H9 (cell line): ENCODE data around the gene CDS2. TPM values are rescaled to one million over a fixed set of nuclear protein-coding genes. Genes with fewer than 3 reads are reported as not detected.

ENCODE experiments used
- DNase-seq: peaks from one replicate; pipeline ENCODE4 v3.0.0-alpha.2; 2017
- H2AFZ ChIP-seq: one replicate; pipeline ENCODE4 v1.6.1; 2013; ENCODE audit warnings: mild to moderate bottlenecking, low read length, control low read depth, moderate library complexity
- H2AK5ac ChIP-seq: 2 replicates; pipeline ENCODE4 v1.6.1; 2013; ENCODE audit warnings: low read length, control low read depth, mixed read lengths; ENCODE audit not compliant: insufficient read length
- H2BK120ac ChIP-seq: one replicate; pipeline ENCODE4 v1.6.1; 2013; ENCODE audit warnings: low read depth, mild to moderate bottlenecking, low read length, control low read depth, inconsistent platforms; ENCODE audit not compliant: poor library complexity, severe bottlenecking
- H2BK12ac ChIP-seq: 2 replicates; pipeline ENCODE4 v1.6.1; 2013; ENCODE audit warnings: low read length, control low read depth, mixed read lengths, low read depth; ENCODE audit not compliant: insufficient read length
- H2BK15ac ChIP-seq: 2 replicates; pipeline ENCODE4 v1.6.1; 2013; ENCODE audit warnings: low read depth, low read length, control low read depth
- H2BK20ac ChIP-seq: one replicate; pipeline ENCODE4 v1.6.1; 2013; ENCODE audit warnings: low read depth, mild to moderate bottlenecking, low read length, control low read depth, inconsistent platforms; ENCODE audit not compliant: poor library complexity, severe bottlenecking
- H2BK5ac ChIP-seq: 2 replicates; pipeline ENCODE4 v1.6.1; 2013; ENCODE audit warnings: low read length, control low read depth, mixed read lengths; ENCODE audit not compliant: insufficient read length
- H3K14ac ChIP-seq: 2 replicates; pipeline ENCODE4 v1.6.1; 2013; ENCODE audit warnings: low read length, control low read depth; ENCODE audit not compliant: insufficient read depth
- H3K18ac ChIP-seq: 2 replicates; pipeline ENCODE4 v1.6.1; 2013; ENCODE audit warnings: low read depth, mild to moderate bottlenecking, mixed read lengths, low read length, control low read depth; ENCODE audit not compliant: insufficient read length
- H3K23ac ChIP-seq: 2 replicates; pipeline ENCODE4 v1.6.1; 2013; ENCODE audit warnings: low read length, control low read depth, mixed read lengths, low read depth; ENCODE audit not compliant: insufficient read length
- H3K23me2 ChIP-seq: 2 replicates; pipeline ENCODE4 v1.6.1; 2013; ENCODE audit warnings: low read depth, mild to moderate bottlenecking, mixed read lengths, low read length, control low read depth; ENCODE audit not compliant: insufficient read length, poor library complexity, severe bottlenecking
- H3K27ac ChIP-seq: 2 replicates; pipeline ENCODE4 v1.5.1; 2013; ENCODE audit warnings: low read length, control low read depth, mixed read lengths, low read depth; ENCODE audit not compliant: insufficient read length
- H3K27me3 ChIP-seq: 2 replicates; pipeline ENCODE4 v1.6.1; 2013; ENCODE audit warnings: low read length, control low read depth, inconsistent platforms; ENCODE audit not compliant: insufficient read depth
- H3K4ac ChIP-seq: 2 replicates; pipeline ENCODE4 v1.6.1; 2013; ENCODE audit warnings: low read depth, mild to moderate bottlenecking, control low read depth, inconsistent platforms, low read length, moderate library complexity
- H3K4me1 ChIP-seq: 2 replicates; pipeline ENCODE4 v1.6.1; 2013; ENCODE audit warnings: low read length, control low read depth, inconsistent platforms; ENCODE audit not compliant: insufficient read depth
- H3K4me2 ChIP-seq: 2 replicates; pipeline ENCODE4 v1.6.1; 2013; ENCODE audit warnings: low read length, control low read depth, mixed read lengths; ENCODE audit not compliant: insufficient read length, insufficient read depth
- H3K56ac ChIP-seq: 2 replicates; pipeline ENCODE4 v1.6.1; 2013; ENCODE audit warnings: low read depth, mild to moderate bottlenecking, mixed read lengths, low read length, control low read depth; ENCODE audit not compliant: insufficient read length
- H3K79me1 ChIP-seq: 2 replicates; pipeline ENCODE4 v1.6.1; 2013; ENCODE audit warnings: low read depth, mild to moderate bottlenecking, moderate library complexity, low read length, control low read depth, inconsistent platforms; ENCODE audit not compliant: insufficient read depth, poor library complexity, severe bottlenecking
- H3K79me2 ChIP-seq: 2 replicates; pipeline ENCODE4 v1.6.1; 2013; ENCODE audit warnings: low read length, control low read depth, inconsistent platforms; ENCODE audit not compliant: insufficient read depth
- H3K9ac ChIP-seq: 2 replicates; pipeline ENCODE4 v1.6.1; 2013; ENCODE audit warnings: low read length, control low read depth, mixed read lengths; ENCODE audit not compliant: insufficient read length; ENCODE audit errors: extremely low read depth
- H3K9me3 ChIP-seq: one replicate; pipeline ENCODE4 v1.6.1; 2013; ENCODE audit warnings: low read depth, low read length, inconsistent platforms; ENCODE audit not compliant: control insufficient read depth
- H3T11ph ChIP-seq: one replicate; pipeline ENCODE4 v1.6.1; 2013; ENCODE audit warnings: mild to moderate bottlenecking, low read length, control low read depth, inconsistent platforms
- H4K20me1 ChIP-seq: one replicate; pipeline ENCODE4 v1.6.1; 2013; ENCODE audit not compliant: control insufficient read depth, insufficient read length, insufficient read depth
- H4K5ac ChIP-seq: 2 replicates; pipeline ENCODE4 v1.6.1; 2013; ENCODE audit warnings: low read depth, mild to moderate bottlenecking, mixed read lengths, low read length, control low read depth; ENCODE audit not compliant: insufficient read length
- H4K8ac ChIP-seq: replicated peaks from 2 replicates; pipeline ENCODE4 v1.6.1; 2013; ENCODE audit warnings: low read length, control low read depth, mixed read lengths, low read depth; ENCODE audit not compliant: insufficient read length
- H4K91ac ChIP-seq: 2 replicates; pipeline ENCODE4 v1.6.1; 2013; ENCODE audit warnings: low read depth, mild to moderate bottlenecking, moderate library complexity, mixed read lengths, low read length, control low read depth; ENCODE audit not compliant: insufficient read length
- H3K27ac Mint-ChIP-seq, 3 experiments: 2 replicates in 2 of 3; 3 replicates in 1 of 3; pipeline ENCODE4 v1.8.0; 2020 to 2021; ENCODE audit warnings: mixed read lengths in 3 of 3, mild to moderate bottlenecking in 1 of 3, moderate library complexity in 1 of 3
- H3K27me3 Mint-ChIP-seq: 2 replicates; pipeline ENCODE4 v1.8.0; 2021; ENCODE audit warnings: low read depth, mild to moderate bottlenecking, moderate library complexity, mixed read lengths
- H3K36me3 Mint-ChIP-seq, 3 experiments: 2 replicates in 2 of 3; 3 replicates in 1 of 3; pipeline ENCODE4 v1.8.0; 2020 to 2021; ENCODE audit warnings: low read depth in 3 of 3, mixed read lengths in 3 of 3; ENCODE audit not compliant: insufficient read depth in 1 of 3
- H3K4me1 Mint-ChIP-seq, 2 experiments: 2 replicates each; pipeline ENCODE4 v1.8.0; 2020; ENCODE audit warnings: mixed read lengths in 2 of 2
- H3K4me3 Mint-ChIP-seq, 2 experiments: 2 replicates in 1 of 2; 3 replicates in 1 of 2; pipeline ENCODE4 v1.8.0; 2020 to 2021; ENCODE audit warnings: mild to moderate bottlenecking in 2 of 2, mixed read lengths in 2 of 2, moderate library complexity in 1 of 2
- H3K9me3 Mint-ChIP-seq, 2 experiments: 2 replicates in 1 of 2; 3 replicates in 1 of 2; pipeline ENCODE4 v1.8.0; 2020; ENCODE audit warnings: mild to moderate bottlenecking in 2 of 2, mixed read lengths in 2 of 2, moderate library complexity in 1 of 2
- WGBS: extraction: QIAGEN DNeasy Blood & Tissue Kit; methylation state at CpG from one replicate; pipeline ENCODE4 v1.1.7; 2013; ENCODE audit warnings: missing lambda C conversion rate, low lambda C conversion rate, mixed read lengths; ENCODE audit not compliant: insufficient read length; ENCODE audit errors: extremely low coverage; 5-methylcytosine and 5-hydroxymethylcytosine counted together
- total RNA-seq: library from RNA; stranded (reverse); gene quantifications from 2 replicates; pipeline ENCODE4 v1.2.1, GENCODE V29; 2021
- TF ChIP-seq, protein P1 (sequence below): fragments of 200-600 bp; sonication (generic); conservative IDR thresholded peaks from 3 replicates; pipeline ENCODE4 v1.8.0; 2021; ENCODE audit warnings: antibody characterized with exemption, mild to moderate bottlenecking

The CDS2 gene
- total RNA-seq, 1 experiment from 2014 or later: 63.2 TPM

DNA sequence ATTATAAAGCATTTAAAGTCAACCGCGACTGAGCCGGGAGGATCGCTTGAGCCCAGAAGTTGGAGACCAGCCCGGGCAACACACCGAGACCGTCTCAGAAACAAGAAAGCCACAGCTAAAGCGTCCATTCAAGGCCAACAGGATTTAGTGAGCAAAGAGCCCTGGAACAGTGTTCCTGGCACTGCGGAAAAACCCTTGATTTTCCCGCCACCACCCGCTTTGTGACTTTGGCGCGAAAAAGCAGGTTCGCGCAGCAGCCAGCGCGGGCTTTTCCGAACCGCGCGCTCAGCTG is 7.7 kb upstream of the CDS2 start:
- Histone ChIP-seq H4K20me1 (no peaks in the 10 kb centered on the region), H3T11ph (peak overlapping the region; percentile 46), H3K27me3 (no peaks in the 10 kb centered on the region), H3K56ac (peak overlapping the region; percentile 93), H4K5ac (peak overlapping the region; percentile 98), H3K79me2 (peaks cover 22% of the 10 kb centered on the region; the same call in 1 of the 2 replicates), H3K23ac (no peak overlapping the region), H2BK5ac (peak overlapping the region; percentile 95), H3K23me2 (peaks cover 6% of the 10 kb centered on the region), H3K4me2 (peak overlapping the region; percentile 74), H3K9ac (peak overlapping the region; percentile 99), H3K4ac (peak overlapping the region; percentile 60; the same call in 1 of the 2 replicates), H4K91ac (peak overlapping the region; percentile 60), H3K9me3 (no peaks in the 10 kb centered on the region), H2BK12ac (no peak overlapping the region), H2BK120ac (peak overlapping the region; percentile 65), H3K79me1 (no peaks in the 10 kb centered on the region), H3K18ac (peak overlapping the region; percentile 97), H2BK20ac (no peak overlapping the region), H3K14ac (peak overlapping the region; percentile 98), H2AK5ac (no peak overlapping the region), H2BK15ac (no peak overlapping the region), H4K8ac (no peak overlapping the region), H3K27ac (peak overlapping the region; percentile 55), H2AFZ (no peak overlapping the region), H3K4me1 (no peaks in the 10 kb centered on the region)
- Mint-ChIP-seq H3K4me1 (peaks cover 33% of the 10 kb centered on the region in 2 experiments), H3K36me3 (peaks cover 37 to 50% (median 49%) of the 10 kb centered on the region in 3 experiments), H3K9me3 (no peaks in the 10 kb centered on the region; a peak in 1 of 5 replicates), H3K4me3 (peak overlapping the region; percentile 98), H3K27me3 (no peaks in the 10 kb centered on the region), H3K27ac (peak overlapping the region; percentile 93 to 100 (median 99))
- no CpG with 5 or more reads among the region's 21 CpGs for WGBS
- DNase-seq: no peak
- TF ChIP-seq, protein P1, sequence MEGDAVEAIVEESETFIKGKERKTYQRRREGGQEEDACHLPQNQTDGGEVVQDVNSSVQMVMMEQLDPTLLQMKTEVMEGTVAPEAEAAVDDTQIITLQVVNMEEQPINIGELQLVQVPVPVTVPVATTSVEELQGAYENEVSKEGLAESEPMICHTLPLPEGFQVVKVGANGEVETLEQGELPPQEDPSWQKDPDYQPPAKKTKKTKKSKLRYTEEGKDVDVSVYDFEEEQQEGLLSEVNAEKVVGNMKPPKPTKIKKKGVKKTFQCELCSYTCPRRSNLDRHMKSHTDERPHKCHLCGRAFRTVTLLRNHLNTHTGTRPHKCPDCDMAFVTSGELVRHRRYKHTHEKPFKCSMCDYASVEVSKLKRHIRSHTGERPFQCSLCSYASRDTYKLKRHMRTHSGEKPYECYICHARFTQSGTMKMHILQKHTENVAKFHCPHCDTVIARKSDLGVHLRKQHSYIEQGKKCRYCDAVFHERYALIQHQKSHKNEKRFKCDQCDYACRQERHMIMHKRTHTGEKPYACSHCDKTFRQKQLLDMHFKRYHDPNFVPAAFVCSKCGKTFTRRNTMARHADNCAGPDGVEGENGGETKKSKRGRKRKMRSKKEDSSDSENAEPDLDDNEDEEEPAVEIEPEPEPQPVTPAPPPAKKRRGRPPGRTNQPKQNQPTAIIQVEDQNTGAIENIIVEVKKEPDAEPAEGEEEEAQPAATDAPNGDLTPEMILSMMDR: no peak
